ENCODE results near the gene AP1M1. TPM values are rescaled to one million over a fixed set of nuclear protein-coding genes. Genes with fewer than 3 reads are reported as not detected.
A peak's percentile ranks its signal among the peaks of the same experiment; 100 is the strongest.

The AP1M1 gene
- total and polyA plus RNA-seq, 11 donors, result 26.2 to 93.4 (median 47.8) TPM

- H3K9me3 ChIP-seq, result peaks cover 0 to 34% (median 28%) of the 10 kb centered on the region in 12 donors
- H3K4me3 ChIP-seq, result no peak overlapping the region
- peaks cover 4 to 85% (median 60%) of the 10 kb centered on the region in 9 donors for H3K36me3 ChIP-seq
- TF ChIP-seq POLR2A (IDR thresholded peaks at IDR 0.05), result no peak
- no peak for TF ChIP-seq CTCF (IDR thresholded peaks at IDR 0.05)
- WGBS, 4 donors, result 88 to 98% (median 92%) methylated on average over 2 of the region's 2 CpGs
- no peaks in the 10 kb centered on the region for H3K27me3 ChIP-seq
- intact Hi-C loops (cut with DNase I), result no loop called here
- DNase-seq (no peak), ATAC-seq (no peak)
- H3K27ac ChIP-seq, result no peak overlapping the region
- H3K4me1 ChIP-seq, result peaks cover 0 to 11% (median 0%) of the 10 kb centered on the region in 12 donors
Measured at GRCh38 chr19:16218851-16219250, 21.1 kb downstream of the AP1M1 start.

- no peak overlapping the region for H3K27ac ChIP-seq
- DNase-seq (no peak), ATAC-seq (no peak)
- 93 to 95% (median 94%) methylated on average over 3 of the region's 3 CpGs for WGBS, 4 donors
- peaks cover 0 to 34% (median 28%) of the 10 kb centered on the region in 12 donors for H3K9me3 ChIP-seq
- intact Hi-C loops (cut with DNase I), result no loop called here
- no peak for TF ChIP-seq CTCF (IDR thresholded peaks at IDR 0.05)
- no peak for TF ChIP-seq POLR2A (IDR thresholded peaks at IDR 0.05)
- H3K4me3 ChIP-seq, result no peak overlapping the region
- no peaks in the 10 kb centered on the region for H3K27me3 ChIP-seq
- H3K36me3 ChIP-seq, result peaks cover 9 to 97% (median 78%) of the 10 kb centered on the region in 9 donors
- H3K4me1 ChIP-seq, result no peaks in the 10 kb centered on the region
Measured at GRCh38 chr19:16222806-16223205, 25.1 kb downstream of the AP1M1 start.

- Histone ChIP-seq H3K4me3 (no peak overlapping the region), H3K4me1 (no peaks in the 10 kb centered on the region), H3K27me3 (no peaks in the 10 kb centered on the region), H3K27ac (no peak overlapping the region), H3K36me3 (peaks cover 9 to 97% (median 83%) of the 10 kb centered on the region in 9 donors), H3K9me3 (peaks cover 0 to 34% (median 28%) of the 10 kb centered on the region in 12 donors)
- TF ChIP-seq POLR2A (IDR thresholded peaks at IDR 0.05), result no peak
- TF ChIP-seq CTCF (IDR thresholded peaks at IDR 0.05), result no peak
- DNase-seq (peak in 1 of 5 donors; percentile 48), ATAC-seq (no peak)
- intact Hi-C loops (cut with DNase I), result no loop called here
- WGBS, 4 donors, result 83 to 92% (median 88%) methylated on average over 11 to 15 of the region's 15 CpGs
Measured at GRCh38 chr19:16223746-16224145, 26.0 kb downstream of the AP1M1 start.

- Histone ChIP-seq H3K4me1 (no peaks in the 10 kb centered on the region), H3K36me3 (peaks cover 9 to 100% (median 87%) of the 10 kb centered on the region in 9 donors), H3K27ac (no peak overlapping the region), H3K27me3 (no peaks in the 10 kb centered on the region), H3K9me3 (peaks cover 0 to 33% (median 27%) of the 10 kb centered on the region in 12 donors), H3K4me3 (no peak overlapping the region)
- peak in 1 of 5 donors; percentile 61 for DNase-seq
- no peak for TF ChIP-seq CTCF (IDR thresholded peaks at IDR 0.05)
- no peak for TF ChIP-seq POLR2A (IDR thresholded peaks at IDR 0.05)
- no peak for ATAC-seq
- 88 to 94% (median 93%) methylated on average over 15 to 32 of the region's 32 CpGs for WGBS, 4 donors
- intact Hi-C loops (cut with DNase I), result no loop called here
Measured at GRCh38 chr19:16224293-16225045, 26.8 kb downstream of the AP1M1 start.

Measured in heart left ventricle (tissue), 16 donors.